Ovary (tissue), 9 donors: ENCODE measurements around the gene SLC50A1. TPM values are rescaled to one million over a fixed set of nuclear protein-coding genes. Genes with fewer than 3 reads are reported as not detected.
A peak's percentile ranks its signal among the peaks of the same experiment; 100 is the strongest.

Experiments used
- DNase-seq, 5 donors: peaks; one replicate each; pipeline ENCODE4 v3.0.0-alpha.2; 2019 to 2020
- H3K27ac ChIP-seq, 2 donors: fragments of 200-600 bp; one replicate each; pipeline versions ENCODE4 v1.5.1 to v1.8.0; 2019 to 2022
- H3K27me3 ChIP-seq: fragments of 200-600 bp; one replicate; pipeline ENCODE4 v1.8.0; 2022
- H3K36me3 ChIP-seq: fragments of 200-600 bp; sonication (generic); one replicate; pipeline ENCODE4 v1.5.1; 2019
- H3K4me1 ChIP-seq: one replicate; pipeline ENCODE4 v1.8.1; 2013; ENCODE audit warnings: mild to moderate bottlenecking, moderate library complexity; ENCODE audit not compliant: insufficient read depth
- H3K4me3 ChIP-seq: fragments of 200-600 bp; sonication (generic); one replicate; pipeline ENCODE4 v1.5.1; 2017
- H3K9me3 ChIP-seq, 2 donors: fragments of 200-600 bp in 1 of 2; sonication (generic) in 1 of 2; one replicate each; pipeline versions ENCODE4 v1.5.1 to v1.8.1; 2013 to 2019; ENCODE audit warnings: mild to moderate bottlenecking in 1 of 2, moderate library complexity in 1 of 2
- CTCF ChIP-seq, 3 donors: fragments of 450-650 bp in 2 of 3; fragments of 200-600 bp in 1 of 3; IDR thresholded peaks; one replicate each; pipeline versions ENCODE4 v1.5.1 to v1.8.0; 2016 to 2022; ENCODE audit warnings: antibody characterized with exemption in 3 of 3, mild to moderate bottlenecking in 1 of 3
- EP300 ChIP-seq: sonication (generic); formaldehyde crosslinking; IDR thresholded peaks from one replicate; pipeline ENCODE4 v1.6.1; 2017; ENCODE audit warnings: antibody characterized with exemption
- POLR2A ChIP-seq: fragments of 450-650 bp; IDR thresholded peaks from one replicate; pipeline ENCODE4 v1.6.1; 2017; ENCODE audit warnings: antibody characterized with exemption, mild to moderate bottlenecking, moderate library complexity
- WGBS, 3 donors: extraction: QIAGEN DNeasy Blood & Tissue Kit in 1 of 3; methylation state at CpG; one replicate each; pipeline versions ENCODE4 v1.1.5 to v1.1.7; 2013 to 2017; 5-methylcytosine and 5-hydroxymethylcytosine counted together
- intact Hi-C, 4 donors: fragments of 100-400 bp; cut with DNase I; formaldehyde crosslinking; loops; one replicate each; pipeline versions ENCODE4 v1.11.0 to v1.15.1; 2022 to 2023
- polyA plus RNA-seq, 2 donors: library from polyadenylated mRNA; stranded (reverse); fragments of 200-250 nt in 1 of 2; fragments of 350-450 nt in 1 of 2; fragmentation: Illumina TruSeq in 1 of 2; extraction: RNeasy Lipid Tissue Mini Kit (QIAGEN cat#74804) in 1 of 2; gene quantifications; one replicate each; pipeline ENCODE4 v1.2.3, GENCODE V29; 2013 to 2014
- total RNA-seq, 7 donors: library from RNA; depleted of rRNA in 2 of 7; stranded (reverse); fragments of >200 nt in 2 of 7; fragmentation: NEBNext Ultra II Directional in 3 of 7; extraction: Animal tissue kit (Norgen Biotek cat#: 25700) in 3 of 7; gene quantifications; one replicate each; pipeline versions ENCODE4 v1.1.0 to v1.2.4, GENCODE V29; 2016 to 2023
- donor health status: DM: no; HTN: no; CAD: no; lungs with moderate emphysema.
- donor health status: DM: no; HTN: no; CAD: no.
- donor health status: Bipolar disorder and iron deficiency.
- donor health status: DM: yes; HTN: yes; CAD: no.
- donor health status: DM: no; HTN: no; CAD: no.
- donor health status: DM: yes; HTN: yes; CAD: no.

Gene SLC50A1
- total and polyA plus RNA-seq, 9 donors: 10.8 to 50.2 (median 19.7) TPM

- H3K4me1 ChIP-seq: no peaks in the 10 kb centered on the region
- WGBS, 3 donors: 4 to 8% (median 5%) methylated on average over 32 to 35 of the region's 35 CpGs
- no peaks in the 10 kb centered on the region for H3K27me3 ChIP-seq
- no peaks in the 10 kb centered on the region for H3K9me3 ChIP-seq
- TF ChIP-seq POLR2A (no peak), CTCF (IDR thresholded peaks at IDR 0.05) (no peak), EP300 (no peak)
- no peak overlapping the region for H3K27ac ChIP-seq
- DNase-seq: peak in 2 of 5 donors; percentile 45 to 49
- peak overlapping the region; percentile 95 for H3K4me3 ChIP-seq
- intact Hi-C loops: loop anchor here in 2 of 4 donors (5.0 to 10.0 kb wide), 3 partner anchors 37 to 420 kb away; partner anchors contain the start of genes RUSC1 (in 1 of the 2) and SLC50A1 (in 1 of the 2)
- no peaks in the 10 kb centered on the region for H3K36me3 ChIP-seq
Observed at GRCh38 chr1:155174324-155175280, 39.0 kb downstream of the SLC50A1 start.

DNA sequence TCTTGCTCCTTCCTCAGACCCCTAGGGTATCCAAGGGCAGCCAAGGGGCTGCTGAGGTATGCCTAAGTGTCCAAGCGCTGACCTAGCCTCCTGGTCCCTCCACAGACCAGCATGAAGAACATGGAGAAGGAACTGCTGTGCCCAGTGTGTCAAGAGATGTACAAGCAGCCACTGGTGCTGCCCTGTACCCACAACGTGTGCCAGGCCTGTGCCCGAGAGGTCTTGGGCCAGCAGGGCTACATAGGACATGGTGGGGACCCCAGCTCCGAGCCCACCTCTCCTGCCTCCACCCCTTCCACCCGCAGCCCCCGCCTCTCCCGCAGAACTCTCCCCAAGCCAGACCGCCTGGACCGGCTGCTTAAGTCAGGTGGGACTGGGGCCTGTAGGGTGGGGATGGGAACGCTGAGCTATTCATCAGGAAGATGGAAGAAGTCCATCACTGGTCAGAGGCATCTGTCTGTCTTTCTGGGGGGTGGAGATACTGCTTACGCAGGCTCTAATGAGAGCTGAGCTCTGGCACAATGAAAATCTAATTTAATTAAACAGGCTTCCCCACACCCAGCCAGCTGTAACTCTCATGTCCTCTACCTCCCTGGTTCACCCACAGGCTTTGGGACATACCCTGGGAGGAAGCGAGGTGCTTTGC lies 39.8 kb downstream of the SLC50A1 start:
- no peak overlapping the region for H3K27ac ChIP-seq
- intact Hi-C loops: loop anchor here in 1 of 4 donors (10.0 kb wide), 2 partner anchors 149 to 419 kb away; partner anchors contain the start of gene RUSC1
- no peaks in the 10 kb centered on the region for H3K4me1 ChIP-seq
- no peak overlapping the region for H3K4me3 ChIP-seq
- WGBS, 3 donors: 77 to 84% (median 78%) methylated on average over 11 to 12 of the region's 12 CpGs
- TF ChIP-seq POLR2A (no peak), CTCF (IDR thresholded peaks at IDR 0.05) (no peak), EP300 (no peak)
- H3K27me3 ChIP-seq: no peaks in the 10 kb centered on the region
- DNase-seq: peak in 2 of 5 donors; percentile 23 to 24
- H3K9me3 ChIP-seq: no peaks in the 10 kb centered on the region
- no peaks in the 10 kb centered on the region for H3K36me3 ChIP-seq

DNA sequence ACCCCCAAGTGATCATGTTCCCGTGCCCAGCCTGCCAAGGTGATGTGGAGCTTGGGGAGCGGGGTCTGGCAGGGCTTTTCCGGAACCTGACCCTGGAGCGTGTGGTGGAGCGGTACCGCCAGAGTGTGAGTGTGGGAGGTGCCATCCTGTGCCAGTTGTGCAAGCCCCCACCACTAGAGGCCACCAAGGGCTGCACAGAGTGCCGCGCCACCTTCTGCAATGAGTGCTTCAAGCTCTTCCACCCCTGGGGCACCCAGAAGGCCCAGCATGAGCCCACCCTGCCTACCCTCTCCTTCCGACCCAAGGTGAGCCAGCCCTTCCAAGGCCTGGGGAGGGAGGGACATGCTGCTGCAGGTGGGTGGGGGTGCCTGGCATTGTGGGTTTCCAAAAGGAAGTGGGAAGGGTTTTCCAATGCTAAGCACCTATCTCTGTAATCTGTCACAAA lies 40.3 kb downstream of the SLC50A1 start:
- no peaks in the 10 kb centered on the region for H3K4me1 ChIP-seq
- peak in 2 of 5 donors; percentile 27 to 28 for DNase-seq
- no peaks in the 10 kb centered on the region for H3K27me3 ChIP-seq
- H3K36me3 ChIP-seq: no peaks in the 10 kb centered on the region
- intact Hi-C loops: loop anchor here in 1 of 4 donors (10.0 kb wide), 2 partner anchors 149 to 419 kb away; partner anchors contain the start of gene RUSC1
- no peak overlapping the region for H3K27ac ChIP-seq
- H3K9me3 ChIP-seq: no peaks in the 10 kb centered on the region
- 78 to 91% (median 79%) methylated on average over 9 of the region's 9 CpGs for WGBS, 3 donors
- H3K4me3 ChIP-seq: no peak overlapping the region
- TF ChIP-seq EP300 (no peak), CTCF (IDR thresholded peaks at IDR 0.05) (no peak), POLR2A (no peak)

DNA sequence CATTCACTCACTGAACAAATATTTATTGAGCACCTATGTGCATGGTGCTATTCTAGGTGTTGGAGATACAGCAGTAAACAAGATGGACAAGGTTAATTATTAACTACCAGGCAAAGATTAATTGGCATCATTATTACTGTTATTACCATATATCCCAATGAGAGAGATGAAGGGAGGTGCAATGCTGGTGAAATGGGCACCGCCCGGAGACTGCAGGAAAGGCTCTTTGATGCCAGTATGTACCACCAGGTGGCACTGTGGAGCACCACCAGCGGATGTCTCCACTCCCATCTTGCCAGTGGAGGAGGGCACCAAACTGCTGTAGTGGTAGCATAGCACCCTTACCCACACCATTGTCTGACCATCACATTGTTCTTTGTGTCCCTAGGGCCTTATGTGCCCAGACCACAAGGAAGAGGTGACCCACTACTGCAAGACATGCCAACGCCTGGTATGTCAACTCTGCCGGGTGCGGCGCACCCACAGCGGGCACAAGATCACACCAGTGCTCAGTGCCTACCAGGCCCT lies 41.0 kb downstream of the SLC50A1 start:
- no peaks in the 10 kb centered on the region for H3K9me3 ChIP-seq
- WGBS, 3 donors: 60 to 62% (median 61%) methylated on average over 8 of the region's 8 CpGs
- no peak overlapping the region for H3K27ac ChIP-seq
- H3K4me1 ChIP-seq: no peaks in the 10 kb centered on the region
- intact Hi-C loops: loop anchor here in 1 of 4 donors (10.0 kb wide), 2 partner anchors 148 to 418 kb away; partner anchors contain the start of gene RUSC1
- peak; percentile 64 to 84 (median 82) for DNase-seq
- no peak for TF ChIP-seq EP300
- no peak for TF ChIP-seq POLR2A
- TF ChIP-seq CTCF (IDR thresholded peaks at IDR 0.05): peak; percentile 77 to 93 (median 81)
- no peak overlapping the region for H3K4me3 ChIP-seq
- no peaks in the 10 kb centered on the region for H3K27me3 ChIP-seq
- no peaks in the 10 kb centered on the region for H3K36me3 ChIP-seq
